Measurements from ENCODE around the gene SUMO3. TPM values are rescaled to one million over a fixed set of nuclear protein-coding genes. Genes with fewer than 3 reads are reported as not detected.
A peak's percentile ranks its signal among the peaks of the same experiment; 100 is the strongest.

The SUMO3 gene
- total RNA-seq, 2 donors from 2014 or later, result 50.1 to 53.9 TPM

- no peak for DNase-seq (ENCODE audit: low spot score)
Measured at GRCh38 chr21:44813727-44814126, 4.1 kb downstream of the SUMO3 start.

GRCh38 chr21:44813149-44813548 lies 4.7 kb downstream of the SUMO3 start:
- ATAC-seq, result no peak
- DNase-seq (ENCODE audit: low spot score), result no peak
- no peak overlapping the region for H3K4me3 Mint-ChIP-seq
- H3K4me1 Mint-ChIP-seq (ENCODE audit: low read depth in 2 of 2), result peaks cover 10 to 18% of the 10 kb centered on the region in 2 donors
- no peaks in the 10 kb centered on the region for H3K9me3 Mint-ChIP-seq
- no peak overlapping the region for H3K27ac Mint-ChIP-seq
- H3K36me3 Mint-ChIP-seq, result peaks cover 11% of the 10 kb centered on the region
- H3K27me3 Mint-ChIP-seq, result no peaks in the 10 kb centered on the region

More at GRCh38 chr21:44813727-44814126, 4.1 kb downstream of the SUMO3 start:
- no peak overlapping the region for H3K27ac Mint-ChIP-seq
- H3K4me3 Mint-ChIP-seq, result no peak overlapping the region
- no peaks in the 10 kb centered on the region for H3K9me3 Mint-ChIP-seq
- ATAC-seq, result no peak
- peaks cover 10 to 18% of the 10 kb centered on the region in 2 donors for H3K4me1 Mint-ChIP-seq (ENCODE audit: low read depth in 2 of 2)
- H3K27me3 Mint-ChIP-seq, result no peaks in the 10 kb centered on the region
- peaks cover 11% of the 10 kb centered on the region for H3K36me3 Mint-ChIP-seq

- no peak overlapping the region for H3K4me3 Mint-ChIP-seq
- H3K4me1 Mint-ChIP-seq (ENCODE audit: low read depth in 2 of 2), result peaks cover 10 to 18% of the 10 kb centered on the region in 2 donors
- ATAC-seq (no peak), DNase-seq (ENCODE audit: low spot score) (no peak)
- H3K36me3 Mint-ChIP-seq, result peaks cover 11% of the 10 kb centered on the region
- H3K9me3 Mint-ChIP-seq, result no peaks in the 10 kb centered on the region
- no peak overlapping the region for H3K27ac Mint-ChIP-seq
- no peaks in the 10 kb centered on the region for H3K27me3 Mint-ChIP-seq
Measured at GRCh38 chr21:44812640-44813039, 5.2 kb downstream of the SUMO3 start.

DNA sequence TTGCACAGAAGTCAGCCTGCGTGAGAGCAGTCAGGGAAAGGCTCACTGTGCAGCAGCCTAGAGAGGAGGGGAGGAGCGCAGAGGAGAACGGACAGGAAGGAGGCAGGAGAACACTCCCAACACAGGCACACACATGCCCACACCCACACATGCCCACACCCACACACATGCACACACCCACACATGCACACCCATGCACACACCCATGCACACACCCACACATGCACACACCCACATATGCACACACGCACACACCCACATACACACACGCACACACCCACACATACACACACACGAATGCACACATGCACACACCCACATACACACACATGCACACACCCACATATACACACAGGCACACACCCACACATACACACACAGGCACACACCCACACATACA lies 7.1 kb downstream of the SUMO3 start:
- peaks cover 8 to 13% of the 10 kb centered on the region in 2 donors for H3K4me1 Mint-ChIP-seq (ENCODE audit: low read depth in 2 of 2)
- no peaks in the 10 kb centered on the region for H3K27me3 Mint-ChIP-seq
- no peak for DNase-seq (ENCODE audit: low spot score)
- peaks cover 13% of the 10 kb centered on the region for H3K36me3 Mint-ChIP-seq
- no peak overlapping the region for H3K4me3 Mint-ChIP-seq
- peak; percentile 29 to 46 for ATAC-seq
- H3K27ac Mint-ChIP-seq, result no peak overlapping the region
- no peaks in the 10 kb centered on the region for H3K9me3 Mint-ChIP-seq

- ATAC-seq (no peak), DNase-seq (ENCODE audit: low spot score) (no peak)
- Mint-ChIP-seq H3K4me1 (ENCODE audit: low read depth in 2 of 2) (peaks cover 21 to 24% of the 10 kb centered on the region in 2 donors), H3K27me3 (no peaks in the 10 kb centered on the region), H3K27ac (no peak overlapping the region), H3K36me3 (peaks cover 28% of the 10 kb centered on the region), H3K4me3 (no peak overlapping the region), H3K9me3 (no peaks in the 10 kb centered on the region)
Measured at GRCh38 chr21:44805859-44806258, 12.0 kb downstream of the SUMO3 start.

GRCh38 chr21:44805226-44805625 lies 12.6 kb downstream of the SUMO3 start:
- no peaks in the 10 kb centered on the region for H3K9me3 Mint-ChIP-seq
- peak overlapping the region; percentile 17 to 28 for H3K27ac Mint-ChIP-seq
- H3K27me3 Mint-ChIP-seq, result no peaks in the 10 kb centered on the region
- no peak overlapping the region for H3K4me3 Mint-ChIP-seq
- no peak for ATAC-seq
- DNase-seq (ENCODE audit: low spot score), result no peak
- H3K4me1 Mint-ChIP-seq (ENCODE audit: low read depth in 2 of 2), result peaks cover 22 to 23% of the 10 kb centered on the region in 2 donors
- H3K36me3 Mint-ChIP-seq, result peaks cover 27% of the 10 kb centered on the region

DNA sequence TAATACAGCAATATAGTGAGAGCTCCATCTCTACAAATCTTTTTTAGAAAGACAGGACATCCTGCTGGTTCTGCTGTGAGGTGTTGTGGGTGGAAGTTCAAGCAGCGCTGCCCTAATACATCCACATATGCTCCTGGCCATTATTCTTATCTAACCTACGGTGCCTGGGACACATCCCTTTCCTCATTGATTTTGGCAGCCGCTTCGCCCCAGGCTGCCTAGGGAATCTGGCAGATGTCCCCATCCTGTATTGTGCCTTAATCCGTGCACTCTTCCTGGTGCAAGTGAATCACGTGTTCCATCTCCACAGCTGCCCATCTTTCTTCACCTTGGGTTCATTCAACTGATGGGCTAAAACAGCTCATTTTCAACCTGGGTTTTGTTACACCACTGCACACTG lies 13.1 kb downstream of the SUMO3 start:
- peaks cover 24 to 27% of the 10 kb centered on the region in 2 donors for H3K4me1 Mint-ChIP-seq (ENCODE audit: low read depth in 2 of 2)
- no peaks in the 10 kb centered on the region for H3K9me3 Mint-ChIP-seq
- ATAC-seq, result no peak
- DNase-seq (ENCODE audit: low spot score), result no peak
- H3K27me3 Mint-ChIP-seq, result no peaks in the 10 kb centered on the region
- H3K4me3 Mint-ChIP-seq, result no peak overlapping the region
- peaks cover 30% of the 10 kb centered on the region for H3K36me3 Mint-ChIP-seq
- H3K27ac Mint-ChIP-seq, result peak overlapping the region; percentile 17 to 28

DNA sequence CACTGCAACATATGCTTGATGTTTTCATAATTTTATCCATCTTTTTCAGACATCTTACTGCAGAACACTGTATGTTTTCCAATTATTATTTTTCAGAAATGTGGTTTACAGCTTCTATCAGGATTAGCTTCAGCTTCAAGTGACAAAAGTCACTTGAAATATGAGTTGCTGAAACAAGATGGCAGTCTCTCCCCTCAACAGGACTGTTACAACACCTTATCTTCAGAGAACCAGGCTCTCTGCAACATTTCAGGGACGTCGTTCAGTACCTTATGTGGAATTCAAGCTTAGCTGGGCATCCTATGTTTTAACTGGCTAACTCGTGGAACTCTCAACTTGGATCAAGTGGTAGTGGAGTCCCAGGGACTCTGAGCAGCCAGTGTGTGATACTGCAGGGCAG lies 14.2 kb downstream of the SUMO3 start:
- Mint-ChIP-seq H3K4me3 (peak overlapping the region; percentile 94), H3K27ac (peak overlapping the region in 1 of 2 donors; percentile 79), H3K36me3 (peaks cover 32% of the 10 kb centered on the region)

GRCh38 chr21:44802396-44803153 lies 15.3 kb downstream of the SUMO3 start:
- DNase-seq (ENCODE audit: low spot score), result no peak
- H3K4me1 Mint-ChIP-seq (ENCODE audit: low read depth in 2 of 2), result peaks cover 32 to 40% of the 10 kb centered on the region in 2 donors
- ATAC-seq, result peak; percentile 3 to 29

More for the DNA sequence above, 14.2 kb downstream of the SUMO3 start:
- ATAC-seq, result no peak
- no peaks in the 10 kb centered on the region for H3K27me3 Mint-ChIP-seq
- peaks cover 29 to 34% of the 10 kb centered on the region in 2 donors for H3K4me1 Mint-ChIP-seq (ENCODE audit: low read depth in 2 of 2)
- DNase-seq (ENCODE audit: low spot score), result no peak
- H3K9me3 Mint-ChIP-seq, result no peaks in the 10 kb centered on the region

DNA sequence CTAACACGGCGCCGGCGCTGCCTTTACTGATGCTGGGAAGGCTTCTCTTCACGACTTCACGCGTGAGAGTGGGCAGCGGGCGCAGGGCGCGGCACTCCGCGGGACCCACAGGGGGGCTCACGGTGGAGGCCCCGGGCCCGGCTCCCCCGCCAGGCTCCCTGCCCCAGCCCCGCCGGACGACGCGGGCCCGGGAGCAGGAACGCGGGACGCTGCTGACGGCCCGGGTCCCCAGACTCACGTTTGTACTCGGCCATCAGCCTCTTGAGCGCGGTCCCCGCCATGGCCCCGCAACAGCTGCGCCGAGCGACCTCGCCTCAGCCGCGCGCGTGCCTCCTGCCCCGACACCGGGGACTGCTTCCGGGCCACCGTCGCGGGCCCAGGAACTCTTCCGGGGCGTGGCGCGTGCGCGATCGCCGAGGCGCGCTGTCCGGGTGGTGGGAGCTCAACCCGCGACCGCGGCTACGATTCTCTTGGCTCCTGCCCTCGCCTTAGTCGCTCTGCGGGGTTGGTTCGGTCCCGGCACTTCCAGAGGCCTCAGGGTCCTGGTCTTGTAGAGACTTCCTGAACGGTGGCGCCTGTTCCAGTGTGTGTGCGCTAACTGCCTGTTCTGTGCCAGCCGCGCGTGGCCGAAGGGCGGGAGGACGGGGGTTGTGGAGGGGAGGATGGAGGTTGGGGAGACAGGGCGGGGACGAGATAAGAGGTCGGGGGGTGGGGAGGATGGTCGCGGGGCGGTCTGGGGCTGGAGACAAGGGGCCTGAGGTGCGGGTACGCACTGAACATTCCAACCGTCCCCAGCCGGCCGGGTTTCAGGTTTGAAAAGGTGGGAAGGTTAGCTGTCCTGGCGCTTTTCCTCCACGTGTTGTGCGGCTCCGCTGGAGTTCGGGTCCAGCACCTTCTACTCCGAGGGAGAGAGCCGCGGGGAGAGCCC lies 16.1 kb downstream of the SUMO3 start, which contains the start of gene UBE2G2:
Gene UBE2G2, minus strand, starts transcription at position 353 of the 928 bp plus-strand sequence. Its CDS starts 72 bp downstream, at position 281.
- H3K36me3 Mint-ChIP-seq, result peaks cover 37% of the 10 kb centered on the region
- peak within 1 kb of the TSS; percentile 94 for H3K4me3 Mint-ChIP-seq
- ATAC-seq (peak; percentile 98 to 99), DNase-seq (ENCODE audit: low spot score) (peak; percentile 87)
- H3K27me3 Mint-ChIP-seq, result no peaks in the 10 kb centered on the region
- peak within 1 kb of the TSS; percentile 58 to 86 for H3K27ac Mint-ChIP-seq
- H3K9me3 Mint-ChIP-seq, result no peaks in the 10 kb centered on the region
- peaks cover 35 to 40% of the 10 kb centered on the region in 2 donors for H3K4me1 Mint-ChIP-seq (ENCODE audit: low read depth in 2 of 2)

More at GRCh38 chr21:44802396-44803153, 15.3 kb downstream of the SUMO3 start:
- Mint-ChIP-seq H3K4me3 (peak overlapping the region; percentile 94), H3K36me3 (peaks cover 37% of the 10 kb centered on the region), H3K27me3 (no peaks in the 10 kb centered on the region), H3K27ac (peak overlapping the region; percentile 58 to 79), H3K9me3 (no peaks in the 10 kb centered on the region)

DNA sequence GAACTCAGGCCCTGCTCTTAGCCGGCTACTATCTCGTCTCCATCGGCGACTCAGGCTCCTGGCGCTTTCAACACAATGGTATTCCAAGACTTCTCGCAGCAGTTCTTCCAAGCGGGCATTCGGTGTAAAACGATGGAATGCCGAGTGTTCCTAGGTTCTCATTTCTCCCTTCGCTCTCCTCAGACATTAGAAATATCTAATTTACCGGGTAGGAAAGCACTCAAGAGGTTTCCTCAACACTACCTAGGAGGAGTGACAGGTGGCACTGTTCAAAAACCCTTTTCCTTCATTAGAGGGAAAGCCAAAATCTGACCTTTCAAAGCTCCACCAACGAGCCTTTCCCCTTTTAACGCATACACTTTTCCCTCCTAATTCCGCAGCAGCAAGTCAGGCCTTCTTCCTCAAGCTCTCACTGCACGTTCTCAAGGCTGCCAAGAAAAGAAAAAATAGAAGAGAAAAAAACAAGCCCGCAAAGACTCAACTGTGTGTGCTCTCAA lies 16.8 kb downstream of the SUMO3 start:
- Mint-ChIP-seq H3K4me1 (ENCODE audit: low read depth in 2 of 2) (peaks cover 36 to 44% of the 10 kb centered on the region in 2 donors), H3K9me3 (no peaks in the 10 kb centered on the region), H3K27ac (peak overlapping the region; percentile 49 to 86), H3K4me3 (peak overlapping the region; percentile 94), H3K27me3 (no peaks in the 10 kb centered on the region), H3K36me3 (peaks cover 36% of the 10 kb centered on the region)
- DNase-seq (ENCODE audit: low spot score), result no peak
- ATAC-seq, result peak in 1 of 2 donors; percentile 51

- H3K27ac Mint-ChIP-seq, result peak overlapping the region in 1 of 2 donors; percentile 45
- no peaks in the 10 kb centered on the region for H3K27me3 Mint-ChIP-seq
- no peak for ATAC-seq
- H3K9me3 Mint-ChIP-seq, result no peaks in the 10 kb centered on the region
- DNase-seq (ENCODE audit: low spot score), result no peak
- peaks cover 31 to 53% of the 10 kb centered on the region in 2 donors for H3K4me1 Mint-ChIP-seq (ENCODE audit: low read depth in 2 of 2)
- H3K36me3 Mint-ChIP-seq, result peaks cover 27% of the 10 kb centered on the region
- H3K4me3 Mint-ChIP-seq, result peak overlapping the region; percentile 94
Measured at GRCh38 chr21:44800103-44800502, 17.8 kb downstream of the SUMO3 start.

- no peaks in the 10 kb centered on the region for H3K27me3 Mint-ChIP-seq
Measured at GRCh38 chr21:44799646-44800045, 18.2 kb downstream of the SUMO3 start.

More at GRCh38 chr21:44799646-44800045, 18.2 kb downstream of the SUMO3 start:
- no peaks in the 10 kb centered on the region for H3K9me3 Mint-ChIP-seq
- H3K4me1 Mint-ChIP-seq (ENCODE audit: low read depth in 2 of 2), result peaks cover 31 to 49% of the 10 kb centered on the region in 2 donors
- no peak for DNase-seq (ENCODE audit: low spot score)
- peak overlapping the region; percentile 94 for H3K4me3 Mint-ChIP-seq
- no peak for ATAC-seq
- peak overlapping the region in 1 of 2 donors; percentile 45 for H3K27ac Mint-ChIP-seq
- H3K36me3 Mint-ChIP-seq, result peaks cover 23% of the 10 kb centered on the region

All from natural killer cell treated with Interleukin-12 subunit alpha and Interleukin-12 subunit beta and Interleukin-15 and Interleukin-18, amount 100 ng/mL, for 72 hours (primary cell).